Measurements from ENCODE around the gene CLDN4.
"Not testable (repeated sequence)": the region's sequence is repeated elsewhere in the genome, so short reads cannot be mapped to it uniquely, and the experiment has no call there.

The CLDN4 gene

DNA sequence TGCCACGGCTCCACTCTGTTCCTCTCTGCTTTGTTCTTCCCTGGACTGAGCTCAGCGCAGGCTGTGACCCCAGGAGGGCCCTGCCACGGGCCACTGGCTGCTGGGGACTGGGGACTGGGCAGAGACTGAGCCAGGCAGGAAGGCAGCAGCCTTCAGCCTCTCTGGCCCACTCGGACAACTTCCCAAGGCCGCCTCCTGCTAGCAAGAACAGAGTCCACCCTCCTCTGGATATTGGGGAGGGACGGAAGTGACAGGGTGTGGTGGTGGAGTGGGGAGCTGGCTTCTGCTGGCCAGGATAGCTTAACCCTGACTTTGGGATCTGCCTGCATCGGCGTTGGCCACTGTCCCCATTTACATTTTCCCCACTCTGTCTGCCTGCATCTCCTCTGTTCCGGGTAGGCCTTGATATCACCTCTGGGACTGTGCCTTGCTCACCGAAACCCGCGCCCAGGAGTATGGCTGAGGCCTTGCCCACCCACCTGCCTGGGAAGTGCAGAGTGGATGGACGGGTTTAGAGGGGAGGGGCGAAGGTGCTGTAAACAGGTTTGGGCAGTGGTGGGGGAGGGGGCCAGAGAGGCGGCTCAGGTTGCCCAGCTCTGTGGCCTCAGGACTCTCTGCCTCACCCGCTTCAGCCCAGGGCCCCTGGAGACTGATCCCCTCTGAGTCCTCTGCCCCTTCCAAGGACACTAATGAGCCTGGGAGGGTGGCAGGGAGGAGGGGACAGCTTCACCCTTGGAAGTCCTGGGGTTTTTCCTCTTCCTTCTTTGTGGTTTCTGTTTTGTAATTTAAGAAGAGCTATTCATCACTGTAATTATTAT is 1.2 kb downstream of the CLDN4 start:
- Histone ChIP-seq H3K9ac (ENCODE audit: low read depth in 1 of 2, low read length in 2 of 2) (peak overlapping the region; percentile 99), H3K4me3 (ENCODE audit: low read length in 2 of 2) (peak overlapping the region; percentile 89 to 92), H3K27me3 (ENCODE audit: control insufficient read depth in 2 of 2, insufficient read depth in 2 of 2, low read length in 2 of 2) (peaks cover 0 to 3% of the 10 kb centered on the region in 2 donors), H3K4me1 (ENCODE audit: control insufficient read depth in 2 of 2, insufficient read depth in 2 of 2, low read length in 2 of 2) (peaks cover 23 to 36% of the 10 kb centered on the region in 2 donors), H3K9me3 (ENCODE audit: control insufficient read depth in 2 of 2, low read length in 2 of 2) (no peaks in the 10 kb centered on the region), H3K36me3 (ENCODE audit: control insufficient read depth in 2 of 2, insufficient read depth in 2 of 2, low read length in 2 of 2) (peaks cover 7 to 8% of the 10 kb centered on the region in 2 donors), H3K27ac (ENCODE audit: low read depth in 2 of 2, low read length in 2 of 2) (peak overlapping the region; percentile 99 to 100)

- Histone ChIP-seq H3K9ac (ENCODE audit: low read depth in 1 of 2, low read length in 2 of 2) (peak overlapping the region; percentile 60 to 99), H3K27ac (ENCODE audit: low read depth in 2 of 2, low read length in 2 of 2) (peak overlapping the region; percentile 99 to 100)
These were observed 2.0 kb downstream of the CLDN4 start for GRCh38 chr7:73832806-73833205.

GRCh38 chr7:73833251-73833919 is 2.6 kb downstream of the CLDN4 start:
- Histone ChIP-seq H3K27ac (ENCODE audit: low read depth in 2 of 2, low read length in 2 of 2) (peak overlapping the region; percentile 99 to 100), H3K27me3 (ENCODE audit: control insufficient read depth in 2 of 2, insufficient read depth in 2 of 2, low read length in 2 of 2) (no peaks in the 10 kb centered on the region), H3K9ac (ENCODE audit: low read depth in 1 of 2, low read length in 2 of 2) (peak overlapping the region in 1 of 2 donors; percentile 99), H3K36me3 (ENCODE audit: control insufficient read depth in 2 of 2, insufficient read depth in 2 of 2, low read length in 2 of 2) (peaks cover 7 to 8% of the 10 kb centered on the region in 2 donors), H3K4me1 (ENCODE audit: control insufficient read depth in 2 of 2, insufficient read depth in 2 of 2, low read length in 2 of 2) (peaks cover 13 to 27% of the 10 kb centered on the region in 2 donors), H3K9me3 (ENCODE audit: control insufficient read depth in 2 of 2, low read length in 2 of 2) (no peaks in the 10 kb centered on the region), H3K4me3 (ENCODE audit: low read length in 2 of 2) (peak overlapping the region; percentile 89 to 92)

More at GRCh38 chr7:73832806-73833205, 2.0 kb downstream of the CLDN4 start:
- Histone ChIP-seq H3K36me3 (ENCODE audit: control insufficient read depth in 2 of 2, insufficient read depth in 2 of 2, low read length in 2 of 2) (peaks cover 7 to 8% of the 10 kb centered on the region in 2 donors), H3K4me3 (ENCODE audit: low read length in 2 of 2) (peak overlapping the region; percentile 89 to 92), H3K9me3 (ENCODE audit: control insufficient read depth in 2 of 2, low read length in 2 of 2) (no peaks in the 10 kb centered on the region), H3K4me1 (ENCODE audit: control insufficient read depth in 2 of 2, insufficient read depth in 2 of 2, low read length in 2 of 2) (peaks cover 16 to 29% of the 10 kb centered on the region in 2 donors), H3K27me3 (ENCODE audit: control insufficient read depth in 2 of 2, insufficient read depth in 2 of 2, low read length in 2 of 2) (peaks cover 0 to 3% of the 10 kb centered on the region in 2 donors)

- Histone ChIP-seq H3K4me1 (ENCODE audit: control insufficient read depth in 2 of 2, insufficient read depth in 2 of 2, low read length in 2 of 2) (peaks cover 1 to 13% of the 10 kb centered on the region in 2 donors), H3K27me3 (ENCODE audit: control insufficient read depth in 2 of 2, insufficient read depth in 2 of 2, low read length in 2 of 2) (no peaks in the 10 kb centered on the region), H3K4me3 (ENCODE audit: low read length in 2 of 2) (no peak overlapping the region), H3K9ac (ENCODE audit: low read depth in 1 of 2, low read length in 2 of 2) (no peak overlapping the region), H3K9me3 (ENCODE audit: control insufficient read depth in 2 of 2, low read length in 2 of 2) (no peaks in the 10 kb centered on the region), H3K36me3 (ENCODE audit: control insufficient read depth in 2 of 2, insufficient read depth in 2 of 2, low read length in 2 of 2) (peaks cover 7 to 8% of the 10 kb centered on the region in 2 donors), H3K27ac (ENCODE audit: low read depth in 2 of 2, low read length in 2 of 2) (no peak overlapping the region)
These were observed 3.9 kb downstream of the CLDN4 start for GRCh38 chr7:73834626-73835191.

- H3K9me3 ChIP-seq (ENCODE audit: control insufficient read depth in 2 of 2, low read length in 2 of 2); H3K36me3 ChIP-seq (ENCODE audit: control insufficient read depth in 2 of 2, insufficient read depth in 2 of 2, low read length in 2 of 2); H3K27me3 ChIP-seq (ENCODE audit: control insufficient read depth in 2 of 2, insufficient read depth in 2 of 2, low read length in 2 of 2); H3K4me3 ChIP-seq (ENCODE audit: low read length in 2 of 2); H3K9ac ChIP-seq (ENCODE audit: low read depth in 1 of 2, low read length in 2 of 2); H3K27ac ChIP-seq (ENCODE audit: low read depth in 2 of 2, low read length in 2 of 2): not testable (repeated sequence)
- H3K4me1 ChIP-seq (ENCODE audit: control insufficient read depth in 2 of 2, insufficient read depth in 2 of 2, low read length in 2 of 2): peaks cover 3 to 12% of the 10 kb centered on the region in 2 donors
These were observed 6.4 kb downstream of the CLDN4 start for GRCh38 chr7:73837167-73837566.

GRCh38 chr7:73838642-73839041 is 7.8 kb downstream of the CLDN4 start:
- Histone ChIP-seq H3K36me3 (ENCODE audit: control insufficient read depth in 2 of 2, insufficient read depth in 2 of 2, low read length in 2 of 2) (no peaks in the 10 kb centered on the region), H3K4me1 (ENCODE audit: control insufficient read depth in 2 of 2, insufficient read depth in 2 of 2, low read length in 2 of 2) (peaks cover 3 to 7% of the 10 kb centered on the region in 2 donors), H3K27me3 (ENCODE audit: control insufficient read depth in 2 of 2, insufficient read depth in 2 of 2, low read length in 2 of 2) (no peaks in the 10 kb centered on the region), H3K27ac (ENCODE audit: low read depth in 2 of 2, low read length in 2 of 2) (no peak overlapping the region), H3K9ac (ENCODE audit: low read depth in 1 of 2, low read length in 2 of 2) (no peak overlapping the region), H3K9me3 (ENCODE audit: control insufficient read depth in 2 of 2, low read length in 2 of 2) (no peaks in the 10 kb centered on the region), H3K4me3 (ENCODE audit: low read length in 2 of 2) (no peak overlapping the region)

DNA sequence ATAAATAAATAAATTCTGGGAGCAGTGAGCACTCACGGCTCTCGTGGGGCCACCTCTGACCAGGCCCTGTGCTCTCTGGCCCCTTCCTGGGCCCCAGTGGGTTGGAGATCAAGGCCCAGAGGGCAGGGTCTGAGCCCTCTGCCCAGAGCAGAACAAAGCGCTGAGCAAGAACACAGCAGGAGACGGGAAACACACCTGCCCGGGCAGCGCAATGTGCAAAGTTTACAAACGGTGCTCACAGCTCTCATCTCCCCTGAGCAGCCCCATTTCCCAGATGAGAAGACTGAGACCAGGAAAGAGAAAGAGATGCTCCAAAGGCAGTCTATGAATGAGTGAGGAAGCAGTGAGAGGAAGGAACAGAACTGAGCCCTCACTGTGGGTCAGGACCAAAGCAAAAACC is 8.5 kb downstream of the CLDN4 start:
- H3K27ac ChIP-seq (ENCODE audit: low read depth in 2 of 2, low read length in 2 of 2): no peak overlapping the region
- no peak overlapping the region for H3K4me3 ChIP-seq (ENCODE audit: low read length in 2 of 2)
- H3K36me3 ChIP-seq (ENCODE audit: control insufficient read depth in 2 of 2, insufficient read depth in 2 of 2, low read length in 2 of 2): no peaks in the 10 kb centered on the region
- no peak overlapping the region for H3K9ac ChIP-seq (ENCODE audit: low read depth in 1 of 2, low read length in 2 of 2)
- peaks cover 3 to 7% of the 10 kb centered on the region in 2 donors for H3K4me1 ChIP-seq (ENCODE audit: control insufficient read depth in 2 of 2, insufficient read depth in 2 of 2, low read length in 2 of 2)
- H3K9me3 ChIP-seq (ENCODE audit: control insufficient read depth in 2 of 2, low read length in 2 of 2): no peaks in the 10 kb centered on the region
- H3K27me3 ChIP-seq (ENCODE audit: control insufficient read depth in 2 of 2, insufficient read depth in 2 of 2, low read length in 2 of 2): no peaks in the 10 kb centered on the region

GRCh38 chr7:73839743-73840714 is 9.2 kb downstream of the CLDN4 start:
- Histone ChIP-seq H3K36me3 (ENCODE audit: control insufficient read depth in 2 of 2, insufficient read depth in 2 of 2, low read length in 2 of 2) (no peaks in the 10 kb centered on the region), H3K9me3 (ENCODE audit: control insufficient read depth in 2 of 2, low read length in 2 of 2) (no peaks in the 10 kb centered on the region), H3K27me3 (ENCODE audit: control insufficient read depth in 2 of 2, insufficient read depth in 2 of 2, low read length in 2 of 2) (no peaks in the 10 kb centered on the region), H3K4me3 (ENCODE audit: low read length in 2 of 2) (no peak overlapping the region), H3K4me1 (ENCODE audit: control insufficient read depth in 2 of 2, insufficient read depth in 2 of 2, low read length in 2 of 2) (peaks cover 3 to 7% of the 10 kb centered on the region in 2 donors), H3K27ac (ENCODE audit: low read depth in 2 of 2, low read length in 2 of 2) (no peak overlapping the region), H3K9ac (ENCODE audit: low read depth in 1 of 2, low read length in 2 of 2) (no peak overlapping the region)

GRCh38 chr7:73840715-73841379 is 10.1 kb downstream of the CLDN4 start:
- H3K27ac ChIP-seq (ENCODE audit: low read depth in 2 of 2, low read length in 2 of 2): no peak overlapping the region
- no peak overlapping the region for H3K4me3 ChIP-seq (ENCODE audit: low read length in 2 of 2)
- H3K9me3 ChIP-seq (ENCODE audit: control insufficient read depth in 2 of 2, low read length in 2 of 2): no peaks in the 10 kb centered on the region
- peaks cover 3 to 7% of the 10 kb centered on the region in 2 donors for H3K4me1 ChIP-seq (ENCODE audit: control insufficient read depth in 2 of 2, insufficient read depth in 2 of 2, low read length in 2 of 2)
- no peak overlapping the region for H3K9ac ChIP-seq (ENCODE audit: low read depth in 1 of 2, low read length in 2 of 2)
- no peaks in the 10 kb centered on the region for H3K36me3 ChIP-seq (ENCODE audit: control insufficient read depth in 2 of 2, insufficient read depth in 2 of 2, low read length in 2 of 2)
- no peaks in the 10 kb centered on the region for H3K27me3 ChIP-seq (ENCODE audit: control insufficient read depth in 2 of 2, insufficient read depth in 2 of 2, low read length in 2 of 2)

All from mucosa of rectum (tissue), 2 donors.